NCI-H524 (cell line): ENCODE measurements around the gene RHPN2.
"Not testable (repeated sequence)": the region's sequence is repeated elsewhere in the genome, so short reads cannot be mapped to it uniquely, and the experiment has no call there.

Experiments
- DNase-seq, 2 experiments: peaks; one replicate each; lab custom pipeline; 2025; lab: John Stamatoyannopoulos, UW

RHPN2 gene

GRCh38 chr19:33029746-33030303 lies 34.9 kb downstream of the RHPN2 start:
- no peak for DNase-seq

- DNase-seq: not testable (repeated sequence)
These were observed 38.1 kb downstream of the RHPN2 start for GRCh38 chr19:33026602-33027001.

GRCh38 chr19:33025468-33026238 lies 39.0 kb downstream of the RHPN2 start:
- DNase-seq: not testable (repeated sequence)

- DNase-seq: no peak
These were observed 40.3 kb downstream of the RHPN2 start for GRCh38 chr19:33024398-33024797.

- DNase-seq: no peak
These were observed 42.1 kb downstream of the RHPN2 start for GRCh38 chr19:33022472-33023116.

- DNase-seq: not testable (repeated sequence)
These were observed 53.8 kb downstream of the RHPN2 start for GRCh38 chr19:33010891-33011290.

GRCh38 chr19:33008738-33009137 lies 56.0 kb downstream of the RHPN2 start:
- no peak for DNase-seq

GRCh38 chr19:33005440-33005839 lies 59.2 kb downstream of the RHPN2 start:
- no peak for DNase-seq

GRCh38 chr19:33003424-33004024 lies 61.2 kb downstream of the RHPN2 start:
- not testable (repeated sequence) for DNase-seq

GRCh38 chr19:33002126-33002865 lies 62.4 kb downstream of the RHPN2 start:
- not testable (repeated sequence) for DNase-seq

- no peak for DNase-seq
These were observed 63.8 kb downstream of the RHPN2 start for GRCh38 chr19:33000910-33001309.

GRCh38 chr19:33000510-33000909 lies 64.2 kb downstream of the RHPN2 start:
- no peak for DNase-seq

- DNase-seq: no peak
These were observed 66.0 kb downstream of the RHPN2 start for GRCh38 chr19:32998722-32999121.

GRCh38 chr19:32997716-32998355 lies 66.9 kb downstream of the RHPN2 start:
- no peak for DNase-seq

- DNase-seq: not testable (repeated sequence)
These were observed 67.6 kb downstream of the RHPN2 start for GRCh38 chr19:32997061-32997464.

- DNase-seq: not testable (repeated sequence)
These were observed 68.7 kb downstream of the RHPN2 start for GRCh38 chr19:32995966-32996365.

GRCh38 chr19:32988724-32989123 lies 76.0 kb downstream of the RHPN2 start:
- DNase-seq: no peak

GRCh38 chr19:32988254-32988653 lies 76.4 kb downstream of the RHPN2 start:
- DNase-seq: not testable (repeated sequence)

- DNase-seq: not testable (repeated sequence)
These were observed 82.2 kb downstream of the RHPN2 start for GRCh38 chr19:32982488-32982887.

GRCh38 chr19:32979807-32980206 lies 84.9 kb downstream of the RHPN2 start:
- not testable (repeated sequence) for DNase-seq

- not testable (repeated sequence) for DNase-seq
These were observed 86.9 kb downstream of the RHPN2 start for GRCh38 chr19:32977813-32978212.
